ENCODE measurements around the gene TMED5. TPM values are rescaled to one million over a fixed set of nuclear protein-coding genes. Genes with fewer than 3 reads are reported as not detected.

Gene TMED5
- total RNA-seq, 4 donors from 2014 or later, result 99.5 to 150 (median 127) TPM

DNA sequence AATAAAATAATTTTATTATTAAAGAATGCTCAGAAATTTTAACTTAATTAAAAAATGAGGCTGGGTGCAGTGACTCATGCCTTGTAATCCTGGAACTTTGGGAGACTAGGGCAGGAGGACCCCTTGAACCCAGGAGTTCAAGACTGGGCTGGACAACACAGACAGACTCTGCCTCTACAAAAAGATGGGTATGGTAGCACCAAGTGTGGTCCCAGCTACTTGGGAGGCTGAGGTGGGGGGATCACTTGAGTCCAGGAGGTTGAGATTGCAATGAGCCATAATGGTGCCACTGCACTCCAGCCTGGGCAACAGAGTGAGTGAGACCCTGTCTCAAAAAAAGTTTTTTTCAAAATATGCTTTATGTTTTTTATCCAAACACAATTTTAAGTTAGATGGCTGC is 25.3 kb downstream of the TMED5 start:
- in situ Hi-C loops (cut with MboI; ENCODE audit: low sequenced_read_pairs in 4 of 4) (no loop called here), intact Hi-C loops (cut with DNase I; ENCODE audit: low total_unique reads) (no loop called here)
- H3K27ac ChIP-seq, result no peak overlapping the region
- DNase-seq (no peak), ATAC-seq (no peak)
- no peaks in the 10 kb centered on the region for H3K27me3 ChIP-seq
- H3K36me3 ChIP-seq, result peaks cover 0 to 67% of the 10 kb centered on the region in 2 donors
- TF ChIP-seq CTCF (IDR thresholded peaks at IDR 0.05 in 4 of 5, conservative IDR thresholded peaks at IDR 0.05 in 1 of 5), result no peak
- no peak for TF ChIP-seq POLR2A (IDR thresholded peaks at IDR 0.05)
- H3K4me1 ChIP-seq, result peaks cover 5 to 12% of the 10 kb centered on the region in 2 donors
- no peak overlapping the region for H3K4me3 ChIP-seq
- no peaks in the 10 kb centered on the region for H3K9me3 ChIP-seq

GRCh38 chr1:93152835-93153234 is 27.4 kb downstream of the TMED5 start:
- DNase-seq (no peak), ATAC-seq (no peak)
- Histone ChIP-seq H3K36me3 (peaks cover 0 to 60% of the 10 kb centered on the region in 2 donors), H3K4me1 (peaks cover 5 to 14% of the 10 kb centered on the region in 2 donors), H3K27ac (no peak overlapping the region), H3K4me3 (no peak overlapping the region), H3K27me3 (no peaks in the 10 kb centered on the region), H3K9me3 (no peaks in the 10 kb centered on the region)
- no peak for TF ChIP-seq POLR2A (IDR thresholded peaks at IDR 0.05)
- TF ChIP-seq CTCF (IDR thresholded peaks at IDR 0.05 in 4 of 5, conservative IDR thresholded peaks at IDR 0.05 in 1 of 5), result no peak
- in situ Hi-C loops (cut with MboI; ENCODE audit: low sequenced_read_pairs in 4 of 4), result no loop called here
- intact Hi-C loops (cut with DNase I; ENCODE audit: low total_unique reads), result no loop called here

DNA sequence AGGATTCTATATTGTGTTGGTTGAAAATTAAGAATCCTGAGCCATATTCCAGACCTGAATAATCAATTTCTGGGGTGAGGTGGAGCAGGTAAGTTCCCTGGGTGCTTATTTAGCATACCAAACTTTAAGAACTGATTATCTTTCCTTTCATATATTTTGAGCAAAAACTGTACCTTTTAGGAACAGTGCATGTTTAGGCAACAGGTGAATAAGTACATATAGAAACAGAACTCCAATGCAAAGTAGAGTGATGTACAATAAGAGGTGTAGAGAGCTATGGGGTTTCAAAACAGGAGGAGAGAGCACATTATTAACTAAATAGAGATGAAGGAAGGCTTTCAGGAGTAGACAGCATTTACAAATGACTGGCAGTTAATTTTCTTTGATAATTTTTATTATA is 28.7 kb downstream of the TMED5 start:
- Histone ChIP-seq H3K9me3 (no peaks in the 10 kb centered on the region), H3K27ac (no peak overlapping the region), H3K36me3 (peaks cover 0 to 49% of the 10 kb centered on the region in 2 donors), H3K4me3 (no peak overlapping the region), H3K4me1 (peaks cover 5 to 23% of the 10 kb centered on the region in 2 donors), H3K27me3 (no peaks in the 10 kb centered on the region)
- TF ChIP-seq CTCF (IDR thresholded peaks at IDR 0.05 in 4 of 5, conservative IDR thresholded peaks at IDR 0.05 in 1 of 5), result no peak
- no peak for TF ChIP-seq POLR2A (IDR thresholded peaks at IDR 0.05)
- ATAC-seq (no peak), DNase-seq (no peak)
- in situ Hi-C loops (cut with MboI; ENCODE audit: low sequenced_read_pairs in 4 of 4) (no loop called here), intact Hi-C loops (cut with DNase I; ENCODE audit: low total_unique reads) (no loop called here)

DNA sequence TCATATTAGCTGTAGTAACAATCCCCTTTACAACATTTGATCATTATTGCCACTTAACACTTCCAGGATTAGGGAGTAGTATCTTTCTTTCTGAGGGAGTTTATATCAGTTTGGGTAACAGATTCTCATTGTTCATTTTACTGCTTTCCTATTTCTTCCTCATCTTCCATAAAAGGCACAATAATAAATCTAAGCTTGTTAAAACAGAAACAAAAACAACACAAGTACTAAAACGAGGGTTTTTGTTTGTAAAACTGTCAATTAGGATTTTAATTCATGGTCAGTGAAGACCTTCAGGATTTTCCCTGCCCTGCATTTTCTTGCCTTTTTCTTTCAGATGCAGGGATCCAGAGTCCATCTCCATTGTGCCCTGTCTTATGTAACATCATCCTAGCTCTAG is 29.5 kb downstream of the TMED5 start:
- Histone ChIP-seq H3K36me3 (peaks cover 0 to 49% of the 10 kb centered on the region in 2 donors), H3K4me1 (peaks cover 4 to 21% of the 10 kb centered on the region in 2 donors), H3K4me3 (no peak overlapping the region), H3K27me3 (no peaks in the 10 kb centered on the region), H3K9me3 (no peaks in the 10 kb centered on the region), H3K27ac (no peak overlapping the region)
- intact Hi-C loops (cut with DNase I; ENCODE audit: low total_unique reads) (no loop called here), in situ Hi-C loops (cut with MboI; ENCODE audit: low sequenced_read_pairs in 4 of 4) (no loop called here)
- no peak for ATAC-seq
- TF ChIP-seq POLR2A (IDR thresholded peaks at IDR 0.05), result no peak
- TF ChIP-seq CTCF (IDR thresholded peaks at IDR 0.05 in 4 of 5, conservative IDR thresholded peaks at IDR 0.05 in 1 of 5), result no peak
- DNase-seq, result no peak

DNA sequence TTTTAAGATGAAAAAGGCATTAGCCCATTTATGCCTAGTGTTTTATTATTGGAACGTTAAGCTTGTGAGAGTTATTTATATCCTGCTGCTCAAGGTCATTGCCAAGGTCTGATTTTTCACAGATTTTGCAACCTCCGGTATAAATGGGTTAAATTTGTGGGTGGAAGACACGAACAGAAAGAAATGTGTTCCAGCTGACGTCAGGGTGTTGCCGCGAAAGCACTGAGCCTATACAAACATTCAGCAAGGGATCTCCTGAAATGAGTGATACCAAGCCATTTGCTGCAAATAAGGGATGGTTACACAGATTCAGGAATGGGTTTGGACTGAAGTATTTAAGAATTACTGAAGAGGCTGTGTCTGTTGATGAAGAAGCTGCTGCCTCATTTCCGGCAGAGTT is 32.2 kb downstream of the TMED5 start:
- H3K27ac ChIP-seq, result peak overlapping the region in 1 of 4 donors; percentile 7
- intact Hi-C loops (cut with DNase I; ENCODE audit: low total_unique reads), result no loop called here
- no peaks in the 10 kb centered on the region for H3K27me3 ChIP-seq
- H3K4me1 ChIP-seq, result peaks cover 0 to 13% of the 10 kb centered on the region in 2 donors
- H3K4me3 ChIP-seq, result no peak overlapping the region
- no peaks in the 10 kb centered on the region for H3K9me3 ChIP-seq
- peaks cover 0 to 25% of the 10 kb centered on the region in 2 donors for H3K36me3 ChIP-seq
- DNase-seq (no peak), ATAC-seq (no peak)
- TF ChIP-seq CTCF (IDR thresholded peaks at IDR 0.05 in 4 of 5, conservative IDR thresholded peaks at IDR 0.05 in 1 of 5) (no peak), POLR2A (IDR thresholded peaks at IDR 0.05) (no peak)
- in situ Hi-C loops (cut with MboI; ENCODE audit: low sequenced_read_pairs in 4 of 4), result no loop called here

Data from gastrocnemius medialis (tissue), 4 donors.